IPS-18a (cell line): ENCODE results near the gene ACSS2.
A peak's percentile ranks its signal among the peaks of the same experiment; 100 is the strongest.

Experiments used
- H3K27ac ChIP-seq: one replicate; pipeline ENCODE4 v1.5.1; 2013; ENCODE audit warnings: low read length
- H3K27me3 ChIP-seq: one replicate; pipeline ENCODE4 v1.6.1; 2013; ENCODE audit warnings: mild to moderate bottlenecking, low read length; ENCODE audit not compliant: control insufficient read depth, insufficient read depth
- H3K36me3 ChIP-seq: one replicate; pipeline ENCODE4 v1.6.1; 2013; ENCODE audit warnings: low read depth, low read length; ENCODE audit not compliant: control insufficient read depth
- H3K4me1 ChIP-seq: one replicate; pipeline ENCODE4 v1.6.1; 2013; ENCODE audit warnings: low read depth, low read length; ENCODE audit not compliant: control insufficient read depth
- H3K4me3 ChIP-seq: one replicate; pipeline ENCODE4 v1.5.1; 2013; ENCODE audit warnings: low read length
- H3K9ac ChIP-seq: one replicate; pipeline ENCODE4 v1.6.1; 2013; ENCODE audit warnings: mild to moderate bottlenecking, low read length, moderate library complexity
- H3K9me3 ChIP-seq: one replicate; pipeline ENCODE4 v1.6.1; 2013; ENCODE audit warnings: low read depth, low read length; ENCODE audit not compliant: control insufficient read depth

The ACSS2 gene

DNA sequence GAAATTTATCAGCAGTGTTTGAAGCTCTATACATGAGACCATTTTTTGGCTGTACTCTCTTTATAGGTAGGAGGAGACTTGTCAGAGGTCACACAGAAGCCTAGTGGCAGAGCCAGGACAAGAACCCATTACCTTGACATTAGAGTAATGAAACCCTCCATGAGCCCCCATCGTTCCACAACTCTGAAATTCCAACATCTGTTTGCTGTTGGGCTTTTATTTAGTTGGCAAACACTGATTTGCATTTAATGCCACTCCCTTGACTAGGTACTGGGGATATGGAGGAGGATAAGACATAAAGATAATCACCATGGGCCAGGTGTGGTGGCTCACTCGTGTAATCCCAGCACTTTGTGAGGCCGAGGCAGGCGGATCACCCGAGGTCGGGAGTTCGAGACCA lies 77.5 kb downstream of the ACSS2 start:
- no peaks in the 10 kb centered on the region for H3K27me3 ChIP-seq
- H3K4me3 ChIP-seq = no peak overlapping the region
- no peak overlapping the region for H3K27ac ChIP-seq
- H3K36me3 ChIP-seq = no peaks in the 10 kb centered on the region
- H3K4me1 ChIP-seq = peaks cover 8% of the 10 kb centered on the region
- H3K9me3 ChIP-seq = no peaks in the 10 kb centered on the region
- no peak overlapping the region for H3K9ac ChIP-seq

- Histone ChIP-seq H3K4me3 (peak overlapping the region; percentile 79), H3K27ac (no peak overlapping the region), H3K36me3 (no peaks in the 10 kb centered on the region), H3K9ac (peak overlapping the region; percentile 82), H3K9me3 (no peaks in the 10 kb centered on the region), H3K4me1 (peaks cover 8% of the 10 kb centered on the region), H3K27me3 (no peaks in the 10 kb centered on the region)
These were observed 78.5 kb downstream of the ACSS2 start for GRCh38 chr20:34954904-34955230.

- peak within 1 kb of the TSS; percentile 82 for H3K9ac ChIP-seq
- peak within 1 kb of the TSS; percentile 79 for H3K4me3 ChIP-seq
- H3K4me1 ChIP-seq = peaks cover 8% of the 10 kb centered on the region
- H3K36me3 ChIP-seq = no peaks in the 10 kb centered on the region
- no peaks in the 10 kb centered on the region for H3K27me3 ChIP-seq
- H3K27ac ChIP-seq = peak within 1 kb of the TSS; percentile 59
- no peaks in the 10 kb centered on the region for H3K9me3 ChIP-seq
These were observed 79.0 kb downstream of the ACSS2 start, which contains the start of the genes GSS and MYH7B for GRCh38 chr20:34955231-34956040. Gene GSS, minus strand, starts transcription at chr20:34955806. Its CDS starts 3,954 bp downstream, at chr20:34951852. Gene MYH7B, plus strand, starts transcription at chr20:34955868. Its CDS starts 22,138 bp downstream, at chr20:34978006.

- Histone ChIP-seq H3K36me3 (no peaks in the 10 kb centered on the region), H3K9ac (peak overlapping the region; percentile 24), H3K4me3 (peak overlapping the region; percentile 79), H3K27me3 (no peaks in the 10 kb centered on the region), H3K4me1 (peaks cover 8% of the 10 kb centered on the region), H3K27ac (peak overlapping the region; percentile 8), H3K9me3 (no peaks in the 10 kb centered on the region)
These were observed 79.6 kb downstream of the ACSS2 start for GRCh38 chr20:34956041-34956458.

- peaks cover 8% of the 10 kb centered on the region for H3K4me1 ChIP-seq
- no peak overlapping the region for H3K9ac ChIP-seq
- H3K27ac ChIP-seq = no peak overlapping the region
- H3K27me3 ChIP-seq = no peaks in the 10 kb centered on the region
- H3K4me3 ChIP-seq = no peak overlapping the region
- no peaks in the 10 kb centered on the region for H3K9me3 ChIP-seq
- H3K36me3 ChIP-seq = no peaks in the 10 kb centered on the region
These were observed 80.5 kb downstream of the ACSS2 start for GRCh38 chr20:34956751-34957472.

DNA sequence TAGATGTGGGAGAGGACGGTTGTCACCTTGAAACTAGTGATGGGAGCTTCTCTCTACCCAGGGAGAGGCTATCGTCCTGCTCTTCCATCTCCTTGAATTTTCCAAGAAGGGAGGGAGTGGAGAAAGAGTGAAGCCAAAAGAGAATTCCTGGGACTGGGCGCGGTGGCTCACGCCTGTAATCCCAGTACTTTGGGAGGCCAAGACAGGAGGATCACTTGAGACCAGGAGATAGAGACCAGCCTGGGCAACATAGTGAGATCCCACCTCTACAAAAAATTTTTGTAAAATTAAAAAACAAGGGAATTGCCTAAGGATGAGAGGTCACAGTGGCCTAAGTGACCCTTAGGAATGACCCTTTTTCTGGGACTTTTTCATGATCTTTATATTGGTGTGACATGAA lies 88.1 kb downstream of the ACSS2 start:
- H3K36me3 ChIP-seq = no peaks in the 10 kb centered on the region
- H3K4me3 ChIP-seq = no peak overlapping the region
- H3K27ac ChIP-seq = no peak overlapping the region
- no peaks in the 10 kb centered on the region for H3K27me3 ChIP-seq
- H3K9me3 ChIP-seq = no peaks in the 10 kb centered on the region
- no peak overlapping the region for H3K9ac ChIP-seq
- no peaks in the 10 kb centered on the region for H3K4me1 ChIP-seq

DNA sequence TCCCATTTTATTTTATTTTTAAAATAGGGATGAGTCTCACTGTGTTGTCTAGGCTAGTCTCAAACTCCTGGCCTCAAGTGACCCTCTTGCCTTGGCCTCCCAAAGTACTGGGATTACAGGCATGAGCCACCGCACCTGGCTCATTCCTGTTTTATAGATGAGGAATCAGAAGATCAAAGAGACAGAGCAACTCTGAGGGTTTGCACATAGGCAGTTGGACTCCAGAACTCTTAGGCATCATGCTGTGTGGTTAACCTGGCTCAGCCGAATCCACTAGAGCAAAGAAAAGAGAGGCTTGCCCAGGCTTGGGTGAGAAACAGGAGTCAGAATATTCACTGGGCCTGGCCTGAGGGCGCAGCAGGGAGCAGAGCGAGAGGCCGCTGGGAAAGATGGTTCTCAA lies 88.6 kb downstream of the ACSS2 start:
- H3K27me3 ChIP-seq = no peaks in the 10 kb centered on the region
- H3K36me3 ChIP-seq = no peaks in the 10 kb centered on the region
- H3K27ac ChIP-seq = no peak overlapping the region
- no peaks in the 10 kb centered on the region for H3K9me3 ChIP-seq
- H3K4me1 ChIP-seq = no peaks in the 10 kb centered on the region
- H3K9ac ChIP-seq = no peak overlapping the region
- H3K4me3 ChIP-seq = no peak overlapping the region

DNA sequence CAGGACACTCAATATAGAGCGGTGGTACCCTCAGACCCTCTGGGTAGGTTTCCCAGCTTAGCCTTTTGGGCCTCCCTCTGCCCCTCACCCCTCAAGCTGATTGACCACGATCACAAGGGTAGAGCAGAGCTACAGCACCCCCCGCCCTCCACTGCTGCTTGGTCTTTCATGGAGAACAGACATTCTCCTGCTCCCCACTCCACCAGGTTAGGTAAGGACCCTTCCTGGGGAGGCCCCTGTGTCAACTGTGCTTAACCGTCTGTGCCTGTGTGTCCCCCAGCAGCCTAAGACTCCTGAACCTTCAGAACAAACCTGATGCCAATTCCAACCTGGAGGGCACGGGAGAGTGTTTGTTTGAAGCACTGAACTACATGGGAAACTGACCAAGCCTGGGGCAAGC lies 91.0 kb downstream of the ACSS2 start:
- Histone ChIP-seq H3K9ac (no peak overlapping the region), H3K27ac (no peak overlapping the region), H3K4me3 (no peak overlapping the region), H3K4me1 (no peaks in the 10 kb centered on the region), H3K36me3 (no peaks in the 10 kb centered on the region), H3K9me3 (no peaks in the 10 kb centered on the region), H3K27me3 (no peaks in the 10 kb centered on the region)

- Histone ChIP-seq H3K4me1 (no peaks in the 10 kb centered on the region), H3K9me3 (no peaks in the 10 kb centered on the region), H3K36me3 (no peaks in the 10 kb centered on the region), H3K27ac (no peak overlapping the region), H3K27me3 (no peaks in the 10 kb centered on the region), H3K9ac (no peak overlapping the region), H3K4me3 (no peak overlapping the region)
These were observed 91.8 kb downstream of the ACSS2 start for GRCh38 chr20:34968042-34968775.

- H3K36me3 ChIP-seq = no peaks in the 10 kb centered on the region
- H3K27ac ChIP-seq = no peak overlapping the region
- H3K4me1 ChIP-seq = no peaks in the 10 kb centered on the region
- no peaks in the 10 kb centered on the region for H3K9me3 ChIP-seq
- no peaks in the 10 kb centered on the region for H3K27me3 ChIP-seq
- H3K4me3 ChIP-seq = no peak overlapping the region
- H3K9ac ChIP-seq = no peak overlapping the region
These were observed 93.9 kb downstream of the ACSS2 start for GRCh38 chr20:34970193-34970840.
